Stomach (tissue), 4 donors: ENCODE measurements around the gene ADGRG4.

Experiments used
- POLR2A ChIP-seq, 4 donors: fragments of 450-650 bp; IDR thresholded peaks; one replicate each; pipeline ENCODE4 v1.6.1; 2016; ENCODE audit warnings: antibody characterized with exemption in 4 of 4, control low read depth in 2 of 4, mild to moderate bottlenecking in 1 of 4, moderate library complexity in 1 of 4
- POLR2AphosphoS5 ChIP-seq, 3 donors: sonication (generic); formaldehyde crosslinking; IDR thresholded peaks; one replicate each; pipeline ENCODE4 v1.6.1; 2016; ENCODE audit warnings: antibody characterized with exemption in 3 of 3
- TF ChIP-seq, protein P1 (sequence below), 7 experiments: fragments of 450-650 bp in 4 of 7; fragments of 200-600 bp in 3 of 7; sonication (generic) in 3 of 7; IDR thresholded peaks; one replicate each; pipeline ENCODE4 v1.5.1; 2016 to 2019; ENCODE audit warnings: antibody characterized with exemption in 7 of 7, control low read depth in 2 of 7, mild to moderate bottlenecking in 1 of 7

- TF ChIP-seq, protein P1, sequence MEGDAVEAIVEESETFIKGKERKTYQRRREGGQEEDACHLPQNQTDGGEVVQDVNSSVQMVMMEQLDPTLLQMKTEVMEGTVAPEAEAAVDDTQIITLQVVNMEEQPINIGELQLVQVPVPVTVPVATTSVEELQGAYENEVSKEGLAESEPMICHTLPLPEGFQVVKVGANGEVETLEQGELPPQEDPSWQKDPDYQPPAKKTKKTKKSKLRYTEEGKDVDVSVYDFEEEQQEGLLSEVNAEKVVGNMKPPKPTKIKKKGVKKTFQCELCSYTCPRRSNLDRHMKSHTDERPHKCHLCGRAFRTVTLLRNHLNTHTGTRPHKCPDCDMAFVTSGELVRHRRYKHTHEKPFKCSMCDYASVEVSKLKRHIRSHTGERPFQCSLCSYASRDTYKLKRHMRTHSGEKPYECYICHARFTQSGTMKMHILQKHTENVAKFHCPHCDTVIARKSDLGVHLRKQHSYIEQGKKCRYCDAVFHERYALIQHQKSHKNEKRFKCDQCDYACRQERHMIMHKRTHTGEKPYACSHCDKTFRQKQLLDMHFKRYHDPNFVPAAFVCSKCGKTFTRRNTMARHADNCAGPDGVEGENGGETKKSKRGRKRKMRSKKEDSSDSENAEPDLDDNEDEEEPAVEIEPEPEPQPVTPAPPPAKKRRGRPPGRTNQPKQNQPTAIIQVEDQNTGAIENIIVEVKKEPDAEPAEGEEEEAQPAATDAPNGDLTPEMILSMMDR (IDR thresholded peaks at IDR 0.05) = no peak
- TF ChIP-seq POLR2A (IDR thresholded peaks at IDR 0.05) (no peak), POLR2AphosphoS5 (IDR thresholded peaks at IDR 0.05) (no peak)
Observed at GRCh38 chrX:136272325-136272724, 28.4 kb upstream of the ADGRG4 start.
